ENCODE data around the gene ATP5F1E.

ATP5F1E gene

DNA sequence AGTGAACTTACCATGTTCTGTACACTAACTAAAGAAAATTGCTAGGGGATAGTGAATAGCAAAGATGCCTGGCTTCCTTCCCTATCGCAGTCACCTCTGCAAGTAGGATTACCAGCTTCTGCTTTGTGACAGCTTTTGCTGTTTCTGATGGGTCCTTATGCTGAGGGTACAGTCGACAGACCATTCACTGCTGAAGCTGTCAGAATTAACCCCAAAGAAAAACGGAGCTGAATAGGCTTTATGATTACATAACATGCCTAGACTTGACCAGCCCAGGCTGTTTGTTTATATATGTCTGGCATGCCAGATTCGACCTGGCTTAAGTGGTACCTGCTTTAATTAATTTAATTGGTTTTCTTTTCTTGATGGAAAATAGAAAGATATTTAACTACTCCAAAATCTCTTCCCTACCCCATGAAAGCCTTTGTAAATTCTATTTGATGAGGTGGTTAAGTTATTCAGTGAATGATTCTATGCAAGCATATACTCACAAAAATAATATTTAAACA, 32.1 kb upstream of the ATP5F1E start:
- H3K27me3 ChIP-seq: no peaks in the 10 kb centered on the region
- H3K4me2 ChIP-seq: no peak overlapping the region
- no peak overlapping the region for H3K9ac ChIP-seq
- no peaks in the 10 kb centered on the region for H3K9me3 ChIP-seq
- H3K36me3 ChIP-seq: no peaks in the 10 kb centered on the region
- no peaks in the 10 kb centered on the region for H3K4me1 ChIP-seq
- no peak overlapping the region for H3K4me3 ChIP-seq
- H3K27ac ChIP-seq: no peak overlapping the region
- no peak for TF ChIP-seq Cebpa-rat (IDR thresholded peaks at IDR 0.05)
- no peaks in the 10 kb centered on the region for H4K20me1 ChIP-seq

DNA sequence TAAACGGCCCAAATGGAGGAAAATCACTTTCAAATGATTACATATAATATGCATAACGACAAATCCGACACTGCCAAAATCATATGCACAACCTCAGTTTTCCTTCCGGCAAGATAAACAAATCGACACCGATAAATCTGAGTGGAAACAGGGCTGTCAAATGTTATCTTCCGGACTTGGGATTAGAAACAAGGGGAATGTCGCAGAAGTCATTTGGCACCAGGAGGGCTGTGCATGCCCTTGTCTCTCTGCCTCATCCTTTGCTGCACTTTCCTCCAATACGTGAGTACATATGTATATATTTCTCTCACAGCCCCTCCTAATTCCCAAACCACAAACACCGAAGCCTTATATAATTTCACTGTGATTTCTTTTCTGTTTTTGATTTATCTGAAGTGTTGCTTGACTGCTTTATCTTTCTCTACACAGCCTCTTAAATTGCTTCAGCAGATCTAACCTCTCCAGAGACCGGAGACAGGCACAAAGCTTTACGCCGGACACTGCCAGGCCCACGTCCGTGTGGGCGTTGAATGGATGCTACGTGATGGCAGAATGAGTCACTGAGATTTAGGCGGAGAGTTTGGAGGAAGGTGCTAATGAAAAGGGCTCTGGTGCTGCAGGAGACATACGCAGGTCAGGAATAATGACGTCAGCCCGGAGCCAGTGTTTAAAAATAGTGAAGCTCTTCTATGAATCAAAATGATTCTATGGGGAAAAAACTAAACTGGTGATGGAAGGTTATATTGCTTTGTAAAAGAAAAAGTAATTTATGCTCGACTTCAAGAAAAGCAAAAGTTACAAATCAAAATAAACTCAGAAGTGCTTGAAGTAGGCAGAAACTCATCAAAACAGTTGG, 31.5 kb upstream of the ATP5F1E start:
- Histone ChIP-seq H3K27ac (no peak overlapping the region), H3K27me3 (no peaks in the 10 kb centered on the region), H3K9me3 (no peaks in the 10 kb centered on the region), H3K4me3 (no peak overlapping the region), H3K9ac (no peak overlapping the region), H3K36me3 (no peaks in the 10 kb centered on the region), H3K4me1 (no peaks in the 10 kb centered on the region), H4K20me1 (no peaks in the 10 kb centered on the region), H3K4me2 (no peak overlapping the region)
- no peak for TF ChIP-seq Cebpa-rat (IDR thresholded peaks at IDR 0.05)

- H4K20me1 ChIP-seq: no peaks in the 10 kb centered on the region
- H3K4me3 ChIP-seq: no peak overlapping the region
- H3K27ac ChIP-seq: no peak overlapping the region
- H3K27me3 ChIP-seq: no peaks in the 10 kb centered on the region
- no peaks in the 10 kb centered on the region for H3K4me1 ChIP-seq
- TF ChIP-seq Cebpa-rat (IDR thresholded peaks at IDR 0.05): no peak
- H3K9ac ChIP-seq: no peak overlapping the region
- 0 out of 2 replicates have a peak, but pooled peaks cover 5% of the 10 kb centered on the region for H3K9me3 ChIP-seq
- H3K36me3 ChIP-seq: no peaks in the 10 kb centered on the region
- H3K4me2 ChIP-seq: no peak overlapping the region
Measured at GRCh38 chr20:59062081-59062480, 29.9 kb upstream of the ATP5F1E start.

GRCh38 chr20:59055302-59055701, 23.2 kb upstream of the ATP5F1E start:
- Histone ChIP-seq H3K4me1 (no peaks in the 10 kb centered on the region), H3K36me3 (no peaks in the 10 kb centered on the region)
- no peak for TF ChIP-seq Cebpa-rat (IDR thresholded peaks at IDR 0.05)

GRCh38 chr20:59051666-59052185, 19.6 kb upstream of the ATP5F1E start:
- Histone ChIP-seq H3K27me3 (no peaks in the 10 kb centered on the region), H3K27ac (no peak overlapping the region), H3K9me3 (no peaks in the 10 kb centered on the region), H3K9ac (no peak overlapping the region), H3K4me2 (no peak overlapping the region), H4K20me1 (no peaks in the 10 kb centered on the region), H3K36me3 (no peaks in the 10 kb centered on the region), H3K4me1 (peaks cover 12% of the 10 kb centered on the region; the same call in 1 of the 2 replicates), H3K4me3 (no peak overlapping the region)
- no peak for TF ChIP-seq Cebpa-rat (IDR thresholded peaks at IDR 0.05)

More at GRCh38 chr20:59055302-59055701, 23.2 kb upstream of the ATP5F1E start:
- H3K27ac ChIP-seq: no peak overlapping the region
- no peaks in the 10 kb centered on the region for H3K27me3 ChIP-seq
- H3K4me3 ChIP-seq: no peak overlapping the region
- H3K4me2 ChIP-seq: no peak overlapping the region
- no peaks in the 10 kb centered on the region for H4K20me1 ChIP-seq
- H3K9me3 ChIP-seq: 0 out of 2 replicates have a peak, but pooled peaks cover 5% of the 10 kb centered on the region
- no peak overlapping the region for H3K9ac ChIP-seq

GRCh38 chr20:59050437-59050836, 18.3 kb upstream of the ATP5F1E start:
- no peaks in the 10 kb centered on the region for H4K20me1 ChIP-seq
- no peak overlapping the region for H3K4me2 ChIP-seq
- no peaks in the 10 kb centered on the region for H3K9me3 ChIP-seq
- H3K4me1 ChIP-seq: peaks cover 12% of the 10 kb centered on the region; the same call in 1 of the 2 replicates
- H3K27me3 ChIP-seq: no peaks in the 10 kb centered on the region
- no peak overlapping the region for H3K9ac ChIP-seq
- H3K27ac ChIP-seq: no peak overlapping the region
- H3K36me3 ChIP-seq: no peaks in the 10 kb centered on the region
- no peak overlapping the region for H3K4me3 ChIP-seq
- TF ChIP-seq Cebpa-rat (IDR thresholded peaks at IDR 0.05): no peak

- no peak overlapping the region for H3K9ac ChIP-seq
- no peaks in the 10 kb centered on the region for H3K9me3 ChIP-seq
- TF ChIP-seq Cebpa-rat (IDR thresholded peaks at IDR 0.05): no peak
- peaks cover 22% of the 10 kb centered on the region for H3K4me1 ChIP-seq
- H3K36me3 ChIP-seq: no peaks in the 10 kb centered on the region
- no peak overlapping the region for H3K4me2 ChIP-seq
- H4K20me1 ChIP-seq: no peaks in the 10 kb centered on the region
- no peak overlapping the region for H3K27ac ChIP-seq
- no peaks in the 10 kb centered on the region for H3K27me3 ChIP-seq
- no peak overlapping the region for H3K4me3 ChIP-seq
Measured at GRCh38 chr20:59048681-59049030, 16.5 kb upstream of the ATP5F1E start.

- Histone ChIP-seq H3K9ac (no peak overlapping the region), H3K36me3 (no peaks in the 10 kb centered on the region), H3K9me3 (no peaks in the 10 kb centered on the region), H3K27ac (no peak overlapping the region), H3K4me2 (no peak overlapping the region), H3K4me3 (no peak overlapping the region), H3K4me1 (peaks cover 28% of the 10 kb centered on the region), H4K20me1 (no peaks in the 10 kb centered on the region), H3K27me3 (no peaks in the 10 kb centered on the region)
- TF ChIP-seq Cebpa-rat (IDR thresholded peaks at IDR 0.05): no peak
Measured at GRCh38 chr20:59047938-59048680, 16.0 kb upstream of the ATP5F1E start.

DNA sequence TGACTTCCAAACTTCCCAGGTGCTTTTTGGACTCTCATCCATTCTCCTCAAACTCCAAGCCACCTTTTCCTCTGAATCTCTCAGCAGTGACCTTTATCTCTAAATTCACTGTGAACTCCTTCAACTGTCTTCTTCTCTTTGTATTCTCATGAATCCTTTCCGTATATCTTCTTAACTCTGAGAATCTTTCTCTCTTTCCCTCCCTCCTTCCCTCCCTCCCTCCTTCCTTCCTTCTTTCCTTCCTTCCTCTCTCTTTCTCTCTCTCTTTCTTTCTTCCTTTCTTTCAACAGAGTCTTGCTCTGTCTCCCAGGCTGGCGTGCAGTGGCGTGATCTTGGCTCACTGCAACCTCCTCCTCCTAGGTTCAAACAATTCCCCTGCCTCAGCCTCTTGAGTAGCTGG, 14.7 kb upstream of the ATP5F1E start:
- Histone ChIP-seq H3K27me3 (no peaks in the 10 kb centered on the region), H3K4me1 (peaks cover 31% of the 10 kb centered on the region), H3K27ac (no peak overlapping the region), H3K4me3 (no peak overlapping the region), H3K4me2 (no peak overlapping the region), H3K36me3 (no peaks in the 10 kb centered on the region), H3K9me3 (no peaks in the 10 kb centered on the region), H4K20me1 (peaks cover 6% of the 10 kb centered on the region; the same call in 1 of the 2 replicates), H3K9ac (no peak overlapping the region)
- TF ChIP-seq Cebpa-rat (IDR thresholded peaks at IDR 0.05): no peak

GRCh38 chr20:59044796-59045195, 12.7 kb upstream of the ATP5F1E start:
- no peak overlapping the region for H3K4me2 ChIP-seq
- no peaks in the 10 kb centered on the region for H3K27me3 ChIP-seq
- H3K9me3 ChIP-seq: no peaks in the 10 kb centered on the region
- TF ChIP-seq Cebpa-rat (IDR thresholded peaks at IDR 0.05): no peak
- H3K4me3 ChIP-seq: no peak overlapping the region
- peaks cover 16% of the 10 kb centered on the region for H3K36me3 ChIP-seq
- H3K9ac ChIP-seq: no peak overlapping the region
- H3K4me1 ChIP-seq: peaks cover 52% of the 10 kb centered on the region
- peaks cover 26% of the 10 kb centered on the region for H4K20me1 ChIP-seq
- no peak overlapping the region for H3K27ac ChIP-seq

Data from BLaER1 (cell line).